K562 (cell line): ENCODE data around the gene SLC2A4RG. TPM values are rescaled to one million over a fixed set of nuclear protein-coding genes. Genes with fewer than 3 reads are reported as not detected.

Source experiments
- ATAC-seq: fragments of 200-7000 bp; cut with Tn5 transposase; 3 replicates; pipeline ENCODE4 v1.9.1; 2020; ENCODE audit warnings: moderate library complexity
- BruUV-seq: library from RNA; stranded (reverse); fragments of 400-500 nt; replicated peaks from 2 replicates; lab custom pipeline; 2021; lab: Mats Ljungman, UMichigan
- CTCF ChIA-PET: fragments of 300-600 bp; formaldehyde crosslinking; extraction: SDS; loops from one replicate; lab custom pipeline; 2021; ENCODE audit warnings: low intra/inter-chr PET ratio; lab: Yijun Ruan, JAX
- POLR2A ChIA-PET: fragments of 300-600, 350-650 bp; sonication (Branson Sonifier 250); formaldehyde crosslinking; extraction: SDS; loops from one replicate; lab custom pipeline; 2021; ENCODE audit warnings: antibody characterized with exemption, inconsistent platforms; lab: Yijun Ruan, JAX
- DNase-seq, 4 experiments: peaks; one replicate each; pipeline versions ENCODE4 v3.0.0 to v3.0.0-alpha.2; 2011 to 2018; ENCODE audit warnings: low spot score in 3 of 4, mixed read lengths in 3 of 4; ENCODE audit errors: extremely low read depth in 1 of 4
- FAIRE-seq: peaks from 2 replicates; lab custom pipeline; 2011; peaks lifted over from hg19 to GRCh38; lab: Jason Lieb, UNC
- H2AFZ ChIP-seq: 2 replicates; pipeline ENCODE4 v1.6.0; 2011; ENCODE audit warnings: low read depth, low read length, control low read depth, inconsistent platforms
- H3K27ac ChIP-seq: fragments of 200-600 bp; 3 replicates; pipeline ENCODE4 v1.8.0; 2011; ENCODE audit warnings: low read depth, mild to moderate bottlenecking, control low read depth, inconsistent platforms, low read length, moderate library complexity, mixed read lengths; ENCODE audit errors: extremely low read depth
- H3K27me3 ChIP-seq, 2 experiments: fragments of 300-600 bp in 1 of 2; 2 replicates in 1 of 2; 3 replicates in 1 of 2; pipeline versions ENCODE4 v1.6.0 to v1.8.0; 2011; ENCODE audit warnings: inconsistent platforms in 2 of 2, low read length in 2 of 2, mild to moderate bottlenecking in 1 of 2, mixed read lengths in 1 of 2, moderate library complexity in 1 of 2; ENCODE audit not compliant: control insufficient read depth in 2 of 2, insufficient read depth in 2 of 2
- H3K36me3 ChIP-seq: fragments of 300-600 bp; 3 replicates; pipeline ENCODE4 v1.8.0; 2011; ENCODE audit warnings: mild to moderate bottlenecking, low read length, inconsistent platforms; ENCODE audit not compliant: control insufficient read depth, insufficient read depth
- H3K4me1 ChIP-seq, 2 experiments: fragments of 200-600 bp in 1 of 2; replicated peaks in 1 of 2; 2 replicates in 1 of 2; 3 replicates in 1 of 2; pipeline versions ENCODE4 v1.5.1 to v1.8.0; 2011; ENCODE audit warnings: inconsistent platforms in 2 of 2, low read length in 2 of 2, mild to moderate bottlenecking in 1 of 2, mixed read lengths in 1 of 2, moderate library complexity in 1 of 2; ENCODE audit not compliant: control insufficient read depth in 2 of 2, insufficient read depth in 2 of 2
- H3K4me2 ChIP-seq: 2 replicates; pipeline ENCODE4 v1.6.1; 2011; ENCODE audit warnings: low read length, control low read depth, inconsistent platforms, mixed read lengths; ENCODE audit not compliant: insufficient read depth
- H3K4me3 ChIP-seq: fragments of 200-600 bp; sonication (generic), shearing (Covaris generic); 2 replicates; pipeline ENCODE4 v1.5.1; 2016; ENCODE audit warnings: control low read depth, inconsistent platforms
- H3K79me2 ChIP-seq: fragments of 200-600 bp; 3 replicates; pipeline ENCODE4 v1.8.0; 2011; ENCODE audit warnings: low read length, inconsistent platforms; ENCODE audit not compliant: control insufficient read depth, insufficient read depth
- H3K9ac ChIP-seq, 2 experiments: 2 replicates each; pipeline versions ENCODE4 v1.6.0 to v1.6.1; 2011; ENCODE audit warnings: low read depth in 2 of 2, low read length in 2 of 2, control low read depth in 1 of 2, inconsistent platforms in 1 of 2, mild to moderate bottlenecking in 1 of 2, mixed read lengths in 1 of 2; ENCODE audit not compliant: insufficient read depth in 1 of 2
- H3K9me1 ChIP-seq: one replicate; pipeline ENCODE4 v1.6.0; 2011; ENCODE audit warnings: inconsistent platforms, mild to moderate bottlenecking, low read length, moderate library complexity; ENCODE audit not compliant: control insufficient read depth, insufficient read depth
- H3K9me3 ChIP-seq: replicated peaks from 2 replicates; pipeline ENCODE4 v1.5.1; 2011; ENCODE audit warnings: low read depth, low read length, inconsistent platforms; ENCODE audit not compliant: control insufficient read depth, insufficient read depth
- H4K20me1 ChIP-seq: replicated peaks from 2 replicates; pipeline ENCODE4 v1.6.1; 2011; ENCODE audit warnings: low read length, inconsistent platforms, mixed read lengths; ENCODE audit not compliant: control insufficient read depth, insufficient read depth
- CREB5 ChIP-seq: fragments of 250-450 bp; sonication (Bioruptor Pico); IDR thresholded peaks from 2 replicates; pipeline ENCODE4 v1.5.0; 2020; ENCODE audit warnings: mild to moderate bottlenecking
- HNRNPH1 ChIP-seq: fragments of 200-400 bp; formaldehyde crosslinking; optimal IDR thresholded peaks from 2 replicates; pipeline ENCODE3; 2017; ENCODE audit warnings: low read depth, mild to moderate bottlenecking, low read length, moderate library complexity
- ILK ChIP-seq: fragments of 450-650 bp; IDR thresholded peaks from 2 replicates; pipeline ENCODE4 v1.6.1; 2016; ENCODE audit warnings: missing genetic modification characterization, low read depth, mild to moderate bottlenecking, missing compliant biosample characterization, moderate library complexity, borderline replicate concordance
- MTF1 ChIP-seq: fragments of 250-450 bp; sonication (Bioruptor Pico); IDR thresholded peaks from 2 replicates; pipeline ENCODE4 v1.9.0; 2021; ENCODE audit warnings: moderate library complexity, mild to moderate bottlenecking, inconsistent platforms, borderline replicate concordance
- NFRKB ChIP-seq: fragments of 450-650 bp; IDR thresholded peaks from 2 replicates; pipeline ENCODE4 v1.6.1; 2016; ENCODE audit warnings: low read depth
- POLR2AphosphoS2 ChIP-seq: IDR thresholded peaks from 2 replicates; pipeline ENCODE4 v1.6.1; 2012; ENCODE audit warnings: low read length, improper control_type of control experiment
- RFX5 ChIP-seq: IDR thresholded peaks from 2 replicates; pipeline ENCODE4 v1.6.1; 2011; ENCODE audit warnings: low read depth, mild to moderate bottlenecking, improper control_type of control experiment, low read length
- TAL1 ChIP-seq: fragments of 450-650 bp; IDR thresholded peaks from 2 replicates; pipeline ENCODE4 v1.6.1; 2016; ENCODE audit warnings: mild to moderate bottlenecking
- THRB ChIP-seq: fragments of 450-650 bp; formaldehyde crosslinking; conservative IDR thresholded peaks from 2 replicates; pipeline ENCODE4 v1.4.0; 2022; ENCODE audit warnings: mild to moderate bottlenecking, missing genetic modification characterization
- ZFP36 ChIP-seq: fragments of 150-350 bp; IDR thresholded peaks from 2 replicates; pipeline ENCODE4 v1.6.1; 2018; ENCODE audit warnings: low read length, low read depth; ENCODE audit not compliant: partially characterized antibody
- WGBS: fragments of 100-300 bp; shearing (Covaris generic); methylation state at CpG from one replicate; pipeline ENCODE4 v1.1.6; 2016; ENCODE audit warnings: low coverage, mixed read lengths; ENCODE audit not compliant: insufficient coverage; ENCODE audit errors: missing lambda C conversion rate; 5-methylcytosine and 5-hydroxymethylcytosine counted together
- in situ Hi-C: fragments of 300-500 bp; cut with MboI; formaldehyde crosslinking; loops from 4 replicates; pipeline ENCODE4 v1.15.0; 2018; ENCODE audit warnings: inconsistent platforms, mixed read lengths
- intact Hi-C: fragments of 100-400 bp; cut with micrococcal nuclease; formaldehyde crosslinking; loops from 2 replicates; pipeline ENCODE4 v1.14.2; 2022
- polyA plus RNA-seq, 8 experiments: library from polyadenylated mRNA; depleted of rRNA in 4 of 8; stranded (reverse) in 5 of 8; unstranded in 3 of 8; fragments of >200 nt; fragmentation: Nextera tagmentation in 2 of 8; fragmentation: Illumina TruSeq in 1 of 8; extraction: Ambion mirVana in 2 of 8; extraction: Trizol in 1 of 8; gene quantifications; 2 replicates each; pipeline versions ENCODE4 v1.2.1 to v1.2.3, GENCODE V29; 2011 to 2014; ENCODE audit warnings: inconsistent platforms in 1 of 8, missing spikeins in 1 of 8
- total RNA-seq, 7 experiments: library from RNA; depleted of rRNA in 6 of 7; stranded (reverse); fragments of >200 nt in 6 of 7; fragmentation: Illumina TruSeq in 2 of 7; extraction: Trizol in 2 of 7; gene quantifications; 2 replicates each; pipeline versions ENCODE4 v1.2.1 to v1.2.3, GENCODE V29; 2011 to 2021; ENCODE audit warnings: low replicate concordance in 1 of 7

SLC2A4RG gene
- total and polyA plus RNA-seq, 9 of the 15 experiments (the other 6 are each of a cell fraction or from before 2014, with no cell fraction given): 0.34 to 97.3 (median 26.5) TPM

- Histone ChIP-seq H3K9me1 (no peaks in the 10 kb centered on the region), H3K36me3 (no peaks in the 10 kb centered on the region), H3K79me2 (no peaks in the 10 kb centered on the region), H3K4me2 (no peak overlapping the region), H2AFZ (no peak overlapping the region), H3K9ac (0 out of 4 replicates have a peak overlapping the region, but pooled peaks of 1 of the 2 experiments have one; percentile 26), H3K27ac (no peak overlapping the region), H4K20me1 (no peaks in the 10 kb centered on the region), H3K4me3 (no peak overlapping the region), H3K9me3 (no peaks in the 10 kb centered on the region), H3K4me1 (peaks cover 5 to 34% of the 10 kb centered on the region in 2 experiments; a peak in 3 of 5 replicates), H3K27me3 (peaks cover 0 to 9% of the 10 kb centered on the region in 2 experiments; a peak in 2 of 5 replicates)
- ChIA-PET POLR2A (no interaction called here), CTCF (no interaction called here)
- no TSS peak for BruUV-seq
- intact Hi-C loops (no loop called here), in situ Hi-C loops (no loop called here)
- ATAC-seq: no peak
- DNase-seq: no peak
- no peak for FAIRE-seq
- 43% methylated on average over 15 of the region's 16 CpGs for WGBS
- TF ChIP-seq CREB5 (CRISPR knock-in tag) (no peak), ZFP36 (no peak), RFX5 (no peak), NFRKB (no peak), MTF1 (CRISPR knock-in tag) (no peak), POLR2AphosphoS2 (no peak), HNRNPH1 (no peak), TAL1 (no peak), THRB (CRISPR knock-in tag) (no peak), ILK (tag) (no peak)
These were observed 25.7 kb downstream of the SLC2A4RG start for GRCh38 chr20:63765082-63765873.
